Gastroesophageal sphincter (tissue), 4 donors: ENCODE measurements around the gene CHST11. TPM values are rescaled to one million over a fixed set of nuclear protein-coding genes. Genes with fewer than 3 reads are reported as not detected.

Source experiments
- ATAC-seq: fragments of 150-250 bp; one replicate; pipeline ENCODE4 v1.9.1; 2016; ENCODE audit warnings: mild to moderate bottlenecking, moderate library complexity
- H3K27ac ChIP-seq, 4 donors: fragments of 200-600 bp; sonication (generic) in 3 of 4; 1 replicate in 3 of 4; 2 replicates in 1 of 4; pipeline ENCODE4 v1.5.1; 2016 to 2019
- H3K27me3 ChIP-seq: fragments of 200-600 bp; sonication (generic); one replicate; pipeline ENCODE4 v1.5.1; 2019
- H3K36me3 ChIP-seq, 2 donors: fragments of 200-600 bp; sonication (generic); one replicate each; pipeline ENCODE4 v1.5.1; 2019; ENCODE audit warnings: control low read depth in 1 of 2
- H3K4me1 ChIP-seq, 3 donors: fragments of 200-600 bp; sonication (generic); 1 replicate in 2 of 3; 2 replicates in 1 of 3; pipeline ENCODE4 v1.5.1; 2016 to 2019; ENCODE audit warnings: control low read depth in 2 of 3
- H3K4me3 ChIP-seq, 2 donors: fragments of 200-600 bp; sonication (generic); one replicate each; pipeline ENCODE4 v1.5.1; 2019; ENCODE audit warnings: mild to moderate bottlenecking in 1 of 2, moderate library complexity in 1 of 2
- H3K9me3 ChIP-seq, 3 donors: fragments of 200-600 bp; sonication (generic); one replicate each; pipeline ENCODE4 v1.5.1; 2017 to 2019; ENCODE audit warnings: control low read depth in 2 of 3
- CTCF ChIP-seq, 4 experiments: fragments of 200-600 bp in 2 of 4; fragments of 450-650 bp in 2 of 4; sonication (generic) in 1 of 4; IDR thresholded peaks; one replicate each; pipeline ENCODE4 v1.5.1; 2017 to 2019; ENCODE audit warnings: antibody characterized with exemption in 4 of 4, mild to moderate bottlenecking in 2 of 4, moderate library complexity in 2 of 4
- EP300 ChIP-seq: sonication (generic); formaldehyde crosslinking; IDR thresholded peaks from one replicate; pipeline ENCODE4 v1.6.1; 2017; ENCODE audit warnings: antibody characterized with exemption, mild to moderate bottlenecking
- POLR2A ChIP-seq, 2 donors: fragments of 450-650 bp; IDR thresholded peaks; one replicate each; pipeline ENCODE4 v1.6.1; 2017; ENCODE audit warnings: antibody characterized with exemption in 2 of 2, mild to moderate bottlenecking in 2 of 2, moderate library complexity in 1 of 2
- POLR2AphosphoS5 ChIP-seq: sonication (generic); formaldehyde crosslinking; IDR thresholded peaks from one replicate; pipeline ENCODE4 v1.6.1; 2017; ENCODE audit warnings: antibody characterized with exemption
- WGBS, 2 donors: methylation state at CpG; one replicate each; pipeline ENCODE4 v1.1.5; 2018; ENCODE audit warnings: low coverage in 1 of 2; 5-methylcytosine and 5-hydroxymethylcytosine counted together
- total RNA-seq, 4 donors: library from RNA; depleted of rRNA; stranded (reverse); fragments of >200 nt; gene quantifications; one replicate each; pipeline ENCODE4 v1.1.0, GENCODE V29; 2016

The CHST11 gene
- total RNA-seq, 4 donors from 2014 or later, result 4.3 to 15.6 (median 11.0) TPM

GRCh38 chr12:104508752-104509446 lies 52.2 kb downstream of the CHST11 start:
- Histone ChIP-seq H3K4me1 (peaks cover 0 to 5% (median 4%) of the 10 kb centered on the region in 3 donors), H3K4me3 (no peak overlapping the region), H3K27me3 (no peaks in the 10 kb centered on the region), H3K9me3 (no peaks in the 10 kb centered on the region), H3K27ac (no peak overlapping the region), H3K36me3 (no peaks in the 10 kb centered on the region)
- TF ChIP-seq POLR2A (IDR thresholded peaks at IDR 0.05) (no peak), CTCF (IDR thresholded peaks at IDR 0.05) (no peak), POLR2AphosphoS5 (no peak), EP300 (no peak)
- ATAC-seq, result no peak
- 100% methylated on average over 2 of the region's 2 CpGs; no CpG with 5 or more reads in 1 of the 2 donors for WGBS, 2 donors

- 46 to 53% methylated on average over 2 of the region's 2 CpGs for WGBS, 2 donors
- H3K4me3 ChIP-seq, result no peak overlapping the region
- TF ChIP-seq POLR2AphosphoS5 (no peak), POLR2A (IDR thresholded peaks at IDR 0.05) (no peak), EP300 (no peak), CTCF (IDR thresholded peaks at IDR 0.05) (no peak)
- no peak overlapping the region for H3K27ac ChIP-seq
- H3K27me3 ChIP-seq, result no peaks in the 10 kb centered on the region
- ATAC-seq, result no peak
- H3K4me1 ChIP-seq, result peaks cover 0 to 5% (median 4%) of the 10 kb centered on the region in 3 donors
- H3K9me3 ChIP-seq, result no peaks in the 10 kb centered on the region
- H3K36me3 ChIP-seq, result no peaks in the 10 kb centered on the region
Measured at GRCh38 chr12:104510145-104510872, 53.6 kb downstream of the CHST11 start.

GRCh38 chr12:104510873-104511440 lies 54.2 kb downstream of the CHST11 start:
- H3K4me1 ChIP-seq, result peaks cover 0 to 5% (median 4%) of the 10 kb centered on the region in 3 donors
- no peak overlapping the region for H3K4me3 ChIP-seq
- H3K27me3 ChIP-seq, result no peaks in the 10 kb centered on the region
- TF ChIP-seq CTCF (IDR thresholded peaks at IDR 0.05) (no peak), POLR2AphosphoS5 (no peak)
- ATAC-seq, result no peak
- H3K36me3 ChIP-seq, result no peaks in the 10 kb centered on the region
- WGBS, 2 donors, result 67 to 100% methylated on average over 1 to 2 of the region's 2 CpGs
- H3K27ac ChIP-seq, result no peak overlapping the region
- H3K9me3 ChIP-seq, result no peaks in the 10 kb centered on the region

DNA sequence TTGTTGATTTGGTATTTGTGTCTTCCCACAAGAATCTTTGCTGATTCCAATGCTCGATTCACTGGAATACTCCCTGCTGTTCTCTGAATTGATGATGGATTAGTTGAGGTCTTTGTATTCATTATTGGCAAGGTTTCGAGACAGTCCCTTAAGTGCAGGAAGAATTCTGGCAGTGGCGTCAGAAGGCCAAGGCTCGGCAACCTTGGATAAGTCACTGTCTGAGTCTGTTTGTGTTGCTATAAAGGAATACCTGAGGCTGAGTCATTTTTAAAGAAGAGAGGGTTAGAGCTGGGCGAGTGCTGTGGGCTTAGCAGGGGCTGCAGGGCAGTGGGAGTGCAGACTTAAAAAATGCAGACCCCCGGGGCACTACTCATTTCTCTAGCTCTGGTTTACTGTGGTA lies 56.9 kb downstream of the CHST11 start:
- H3K4me1 ChIP-seq, result peaks cover 0 to 5% (median 4%) of the 10 kb centered on the region in 3 donors
- WGBS, 2 donors, result 70 to 79% methylated on average over 3 to 4 of the region's 6 CpGs
- TF ChIP-seq POLR2AphosphoS5 (no peak), POLR2A (IDR thresholded peaks at IDR 0.05) (no peak), CTCF (IDR thresholded peaks at IDR 0.05) (no peak), EP300 (no peak)
- no peaks in the 10 kb centered on the region for H3K9me3 ChIP-seq
- H3K27ac ChIP-seq, result no peak overlapping the region
- no peaks in the 10 kb centered on the region for H3K27me3 ChIP-seq
- no peak overlapping the region for H3K4me3 ChIP-seq
- H3K36me3 ChIP-seq, result no peaks in the 10 kb centered on the region
- ATAC-seq, result no peak
